GM19395 (cell line): ENCODE results near the gene HDAC4.

Experiments used
- ATAC-seq: cut with Tn5 transposase; IDR thresholded peaks from one replicate; pipeline ENCODE4 v1.9.1; 2021; ENCODE audit warnings: mild to moderate bottlenecking, moderate library complexity; ENCODE audit not compliant: unreplicated experiment

The HDAC4 gene

GRCh38 chr2:239194731-239195317 is 206.0 kb downstream of the HDAC4 start:
- no peak for ATAC-seq

- no peak for ATAC-seq
Measured at GRCh38 chr2:239193925-239194677, 206.7 kb downstream of the HDAC4 start.

- ATAC-seq = no peak
Measured at GRCh38 chr2:239193401-239193811, 207.4 kb downstream of the HDAC4 start.

GRCh38 chr2:239192975-239193374 is 207.8 kb downstream of the HDAC4 start:
- no peak for ATAC-seq

- no peak for ATAC-seq
Measured at GRCh38 chr2:239192456-239192855, 208.4 kb downstream of the HDAC4 start.

GRCh38 chr2:239190921-239191885 is 209.6 kb downstream of the HDAC4 start:
- no peak for ATAC-seq

- no peak for ATAC-seq
Measured at GRCh38 chr2:239190361-239190760, 210.5 kb downstream of the HDAC4 start.

- ATAC-seq = no peak
Measured at GRCh38 chr2:239189711-239190131, 211.1 kb downstream of the HDAC4 start.

- ATAC-seq = no peak
Measured at GRCh38 chr2:239188536-239188935, 212.3 kb downstream of the HDAC4 start.

- no peak for ATAC-seq
Measured at GRCh38 chr2:239187464-239188253, 213.2 kb downstream of the HDAC4 start.

- ATAC-seq = no peak
Measured at GRCh38 chr2:239186516-239187357, 214.1 kb downstream of the HDAC4 start.

GRCh38 chr2:239184968-239185903 is 215.6 kb downstream of the HDAC4 start:
- no peak for ATAC-seq

GRCh38 chr2:239184179-239184578 is 216.6 kb downstream of the HDAC4 start:
- ATAC-seq = no peak

GRCh38 chr2:239182981-239183791 is 217.6 kb downstream of the HDAC4 start:
- no peak for ATAC-seq

- no peak for ATAC-seq
Measured at GRCh38 chr2:239181903-239182581, 218.8 kb downstream of the HDAC4 start.

- no peak for ATAC-seq
Measured at GRCh38 chr2:239181074-239181902, 219.5 kb downstream of the HDAC4 start.
